Neural progenitor cell (in vitro differentiated cells): Measurements from ENCODE around the gene SAMD4A. TPM values are rescaled to one million over a fixed set of nuclear protein-coding genes. Genes with fewer than 3 reads are reported as not detected.

ENCODE experiments used
- DNase-seq: peaks from one replicate; pipeline ENCODE4 v3.0.0-alpha.2; 2016; ENCODE audit warnings: low spot score
- H2AFZ ChIP-seq: fragments of 200-600 bp; sonication (generic); replicated peaks from 2 replicates; pipeline ENCODE4 v1.6.1; 2016; ENCODE audit warnings: antibody characterized with exemption
- H3F3A ChIP-seq: fragments of 200-600 bp; sonication (generic); 2 replicates; pipeline ENCODE4 v1.6.1; 2016; ENCODE audit warnings: antibody characterized with exemption, low read depth
- H3K27ac ChIP-seq: fragments of 200-600 bp; sonication (generic); 2 replicates; pipeline ENCODE4 v1.5.1; 2016; ENCODE audit warnings: mild to moderate bottlenecking
- H3K27me3 ChIP-seq: fragments of 200-600 bp; sonication (generic); 2 replicates; pipeline ENCODE4 v1.6.1; 2016; ENCODE audit warnings: mild to moderate bottlenecking, moderate library complexity
- H3K36me3 ChIP-seq: fragments of 200-600 bp; sonication (generic); 2 replicates; pipeline ENCODE4 v1.5.1; 2016
- H3K4me1 ChIP-seq: fragments of 200-600 bp; sonication (generic); 2 replicates; pipeline ENCODE4 v1.6.1; 2016; ENCODE audit warnings: mixed run types
- H3K4me2 ChIP-seq: fragments of 200-600 bp; sonication (generic); 2 replicates; pipeline ENCODE4 v1.6.1; 2016
- H3K4me3 ChIP-seq: fragments of 200-600 bp; sonication (generic); 2 replicates; pipeline ENCODE4 v1.5.1; 2016
- H3K79me2 ChIP-seq: fragments of 200-600 bp; sonication (generic); 2 replicates; pipeline ENCODE4 v1.6.1; 2016; ENCODE audit warnings: low read depth
- H3K9ac ChIP-seq: fragments of 200-600 bp; sonication (generic); 2 replicates; pipeline ENCODE4 v1.6.1; 2016
- H3K9me3 ChIP-seq: fragments of 200-600 bp; sonication (generic); 2 replicates; pipeline ENCODE4 v1.5.1; 2016; ENCODE audit warnings: low read depth
- H4K20me1 ChIP-seq: fragments of 200-600 bp; sonication (generic); 2 replicates; pipeline ENCODE4 v1.6.1; 2016; ENCODE audit warnings: low read depth
- H3K27ac Mint-ChIP-seq: 3 replicates; pipeline ENCODE4 v1.8.0; 2021; ENCODE audit warnings: mixed read lengths
- H3K27me3 Mint-ChIP-seq: 2 replicates; pipeline ENCODE4 v1.8.0; 2022; ENCODE audit warnings: low read depth, mild to moderate bottlenecking, inconsistent platforms, moderate library complexity, mixed read lengths; ENCODE audit not compliant: insufficient read depth
- H3K36me3 Mint-ChIP-seq: 3 replicates; pipeline ENCODE4 v1.8.0; 2021; ENCODE audit warnings: mixed read lengths
- H3K4me1 Mint-ChIP-seq: 3 replicates; pipeline ENCODE4 v1.8.0; 2021; ENCODE audit warnings: mixed read lengths
- H3K4me3 Mint-ChIP-seq: 3 replicates; pipeline ENCODE4 v1.8.0; 2021; ENCODE audit warnings: mild to moderate bottlenecking, moderate library complexity, mixed read lengths
- H3K9me3 Mint-ChIP-seq: 3 replicates; pipeline ENCODE4 v1.8.0; 2020; ENCODE audit warnings: mixed read lengths
- CTCF ChIP-seq: fragments of 200-600 bp; sonication (generic); IDR thresholded peaks from 2 replicates; pipeline ENCODE4 v1.5.1; 2017; ENCODE audit warnings: antibody characterized with exemption, mild to moderate bottlenecking
- EZH2 ChIP-seq: fragments of 200-600 bp; sonication (generic); IDR thresholded peaks from 2 replicates; pipeline ENCODE4 v1.6.1; 2017; ENCODE audit warnings: antibody characterized with exemption, mild to moderate bottlenecking, moderate library complexity
- EZH2phosphoT487 ChIP-seq: fragments of 200-600 bp; sonication (generic); IDR thresholded peaks from 2 replicates; pipeline ENCODE4 v1.6.1; 2017; ENCODE audit warnings: antibody characterized with exemption
- total RNA-seq: library from RNA; depleted of rRNA; stranded (reverse); fragments of >200 nt; gene quantifications from 2 replicates; pipeline ENCODE4 v1.2.3, GENCODE V29; 2015; ENCODE audit warnings: low replicate concordance

The SAMD4A gene
- total RNA-seq, 1 donor from 2014 or later = 4.3 TPM

DNA sequence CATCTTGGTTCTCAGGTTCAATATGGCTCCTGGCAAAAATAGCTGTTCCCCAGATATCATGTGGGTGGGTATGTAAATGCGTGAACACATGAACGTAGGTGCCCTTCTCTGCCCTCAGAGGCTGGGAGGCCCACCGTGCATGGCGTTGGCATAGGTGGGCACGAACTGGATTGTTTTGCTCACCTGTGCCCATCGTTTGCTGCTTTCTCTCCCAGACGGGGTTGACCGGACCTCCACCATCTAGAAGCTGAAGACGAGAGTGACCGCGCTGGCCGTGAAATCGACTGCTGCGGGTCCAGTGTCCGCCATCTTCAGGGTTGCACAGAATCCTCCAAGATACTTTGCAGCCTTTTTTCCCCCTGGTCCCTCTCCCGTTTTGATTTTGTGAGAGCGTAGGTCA, 221.8 kb downstream of the SAMD4A start:
- Histone ChIP-seq H2AFZ (no peak overlapping the region), H3K9me3 (no peaks in the 10 kb centered on the region), H4K20me1 (no peaks in the 10 kb centered on the region), H3K36me3 (no peaks in the 10 kb centered on the region), H3K27me3 (no peaks in the 10 kb centered on the region), H3K9ac (no peak overlapping the region), H3K79me2 (no peaks in the 10 kb centered on the region), H3K4me2 (no peak overlapping the region), H3K4me1 (peaks cover 18% of the 10 kb centered on the region), H3F3A (peaks cover 11% of the 10 kb centered on the region), H3K27ac (no peak overlapping the region), H3K4me3 (no peak overlapping the region)
- Mint-ChIP-seq H3K9me3 (no peaks in the 10 kb centered on the region), H3K4me3 (no peak overlapping the region), H3K27me3 (no peaks in the 10 kb centered on the region), H3K36me3 (peaks cover 9% of the 10 kb centered on the region), H3K27ac (no peak overlapping the region), H3K4me1 (peaks cover 18% of the 10 kb centered on the region)
- DNase-seq = no peak
- TF ChIP-seq EZH2phosphoT487 (no peak), CTCF (no peak), EZH2 (no peak)

DNA sequence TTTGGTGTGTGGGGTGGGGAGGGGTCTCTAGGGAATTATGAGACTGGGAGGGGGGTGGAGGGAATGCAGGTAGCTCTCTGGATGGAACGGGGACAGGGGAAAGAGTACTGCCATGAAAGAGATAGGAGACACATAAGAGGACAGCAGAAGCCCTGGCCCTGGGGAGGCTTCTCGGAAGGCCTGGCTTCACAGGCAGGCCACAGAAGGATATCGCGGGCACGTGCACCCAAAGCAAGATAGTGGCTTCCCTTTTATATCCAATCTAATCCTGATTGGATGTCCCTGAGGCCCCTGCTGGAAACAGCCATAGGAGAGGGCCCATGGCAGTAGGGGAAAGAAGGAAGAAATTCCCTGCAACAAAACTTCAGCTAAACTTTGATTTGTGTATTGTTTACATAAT, 222.2 kb downstream of the SAMD4A start:
- Mint-ChIP-seq H3K27ac (no peak overlapping the region), H3K27me3 (no peaks in the 10 kb centered on the region), H3K36me3 (peaks cover 6% of the 10 kb centered on the region), H3K4me1 (peaks cover 21% of the 10 kb centered on the region), H3K9me3 (no peaks in the 10 kb centered on the region), H3K4me3 (no peak overlapping the region)
- DNase-seq = no peak
- H3K36me3 ChIP-seq = no peaks in the 10 kb centered on the region
- no peak overlapping the region for H3K27ac ChIP-seq
- H2AFZ ChIP-seq = no peak overlapping the region
- no peaks in the 10 kb centered on the region for H3K27me3 ChIP-seq
- peaks cover 11% of the 10 kb centered on the region for H3F3A ChIP-seq
- no peak overlapping the region for H3K4me3 ChIP-seq
- H3K4me1 ChIP-seq = peaks cover 18% of the 10 kb centered on the region
- H3K4me2 ChIP-seq = no peak overlapping the region
- H3K9ac ChIP-seq = no peak overlapping the region
- no peaks in the 10 kb centered on the region for H4K20me1 ChIP-seq
- no peaks in the 10 kb centered on the region for H3K9me3 ChIP-seq
- TF ChIP-seq EZH2phosphoT487 = no peak
- TF ChIP-seq CTCF = no peak
- no peak for TF ChIP-seq EZH2
- no peaks in the 10 kb centered on the region for H3K79me2 ChIP-seq

DNA sequence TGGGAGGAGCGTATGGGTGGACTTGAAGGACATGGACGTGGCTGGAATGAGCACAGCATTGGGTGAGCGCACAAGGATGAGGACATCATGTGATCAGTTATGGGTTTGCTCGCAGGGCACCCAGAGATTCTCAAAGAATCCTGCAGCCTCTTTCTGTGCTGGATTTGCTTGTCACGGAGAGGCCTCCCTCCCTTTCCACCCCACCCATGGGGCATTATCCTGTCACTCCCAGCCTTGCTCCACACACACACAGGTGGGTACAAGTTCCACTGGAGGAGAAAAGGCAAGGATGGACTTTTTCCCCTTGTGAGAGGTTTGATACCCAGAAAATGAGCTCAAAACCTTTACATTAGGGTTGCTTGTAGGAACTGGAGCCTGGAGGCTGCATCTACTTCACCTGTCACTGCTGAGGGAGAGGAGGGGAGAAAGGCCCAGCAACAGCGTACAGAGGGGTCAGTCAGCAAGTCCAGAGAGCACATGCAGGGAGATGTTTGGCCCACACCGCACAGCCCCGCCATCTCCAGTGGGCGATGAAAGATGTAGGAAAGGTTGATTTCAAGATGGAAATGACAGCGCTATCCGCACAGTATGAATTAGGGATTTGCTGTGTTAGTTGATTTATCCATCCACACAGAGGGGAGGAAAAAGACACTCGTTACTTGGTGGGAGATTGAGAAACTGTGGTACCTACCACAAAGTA, 223.0 kb downstream of the SAMD4A start:
- H3K4me3 ChIP-seq = no peak overlapping the region
- Mint-ChIP-seq H3K27me3 (no peaks in the 10 kb centered on the region), H3K9me3 (peaks cover 4% of the 10 kb centered on the region), H3K4me3 (no peak overlapping the region), H3K27ac (no peak overlapping the region), H3K4me1 (peaks cover 26% of the 10 kb centered on the region), H3K36me3 (peaks cover 8% of the 10 kb centered on the region)
- H3K4me2 ChIP-seq = no peak overlapping the region
- no peaks in the 10 kb centered on the region for H3K9me3 ChIP-seq
- no peaks in the 10 kb centered on the region for H3K36me3 ChIP-seq
- H3K27ac ChIP-seq = no peak overlapping the region
- H4K20me1 ChIP-seq = no peaks in the 10 kb centered on the region
- no peak for DNase-seq
- H3K4me1 ChIP-seq = peaks cover 22% of the 10 kb centered on the region
- TF ChIP-seq EZH2 (no peak), CTCF (no peak), EZH2phosphoT487 (no peak)
- H3K9ac ChIP-seq = no peak overlapping the region
- H3F3A ChIP-seq = peaks cover 11% of the 10 kb centered on the region
- no peaks in the 10 kb centered on the region for H3K79me2 ChIP-seq
- H3K27me3 ChIP-seq = no peaks in the 10 kb centered on the region
- H2AFZ ChIP-seq = no peak overlapping the region
